HG02943 (cell line): ENCODE data around the gene THAP8.
A peak's percentile ranks its signal among the peaks of the same experiment; 100 is the strongest.
"Not testable (repeated sequence)": the region's sequence is repeated elsewhere in the genome, so short reads cannot be mapped to it uniquely, and the experiment has no call there.

Source experiments
- ATAC-seq: cut with Tn5 transposase; IDR thresholded peaks from one replicate; pipeline ENCODE4 v1.9.1; 2021; ENCODE audit warnings: mild to moderate bottlenecking, low read depth, moderate library complexity; ENCODE audit not compliant: unreplicated experiment

Gene THAP8

GRCh38 chr19:36072081-36072480 lies 18.0 kb upstream of the THAP8 start:
- no peak for ATAC-seq

GRCh38 chr19:36068810-36069499 lies 14.9 kb upstream of the THAP8 start:
- ATAC-seq = not testable (repeated sequence)

GRCh38 chr19:36067681-36068080 lies 13.6 kb upstream of the THAP8 start:
- ATAC-seq = no peak

- no peak for ATAC-seq
These were observed 10.7 kb upstream of the THAP8 start for GRCh38 chr19:36064826-36065225.

- ATAC-seq = no peak
These were observed 7.3 kb upstream of the THAP8 start for GRCh38 chr19:36061367-36061766.

- ATAC-seq = no peak
These were observed 6.3 kb upstream of the THAP8 start for GRCh38 chr19:36060430-36060829.

GRCh38 chr19:36059180-36059910 lies 5.3 kb upstream of the THAP8 start:
- ATAC-seq = no peak

- ATAC-seq = no peak
These were observed 4.5 kb upstream of the THAP8 start for GRCh38 chr19:36058481-36059179.

- ATAC-seq = peak; percentile 80
These were observed 925 bp upstream of the THAP8 start, which contains the start of gene WDR62 for GRCh38 chr19:36054733-36055686. WDR62 (plus strand) TSS chr19:36054897; CDS start chr19:36054972, 75 bp downstream.

- no peak for ATAC-seq
These were observed 2.4 kb downstream of the THAP8 start for GRCh38 chr19:36051637-36052036.

GRCh38 chr19:36051236-36051635 lies 2.8 kb downstream of the THAP8 start:
- no peak for ATAC-seq

- no peak for ATAC-seq
These were observed 4.9 kb downstream of the THAP8 start for GRCh38 chr19:36049080-36049698.

- ATAC-seq = no peak
These were observed 6.2 kb downstream of the THAP8 start for GRCh38 chr19:36047835-36048234.

GRCh38 chr19:36046443-36047050 lies 7.5 kb downstream of the THAP8 start:
- no peak for ATAC-seq

GRCh38 chr19:36043952-36044351 lies 10.1 kb downstream of the THAP8 start:
- ATAC-seq = no peak

GRCh38 chr19:36041831-36042230 lies 12.3 kb downstream of the THAP8 start:
- ATAC-seq = no peak

- not testable (repeated sequence) for ATAC-seq
These were observed 13.0 kb downstream of the THAP8 start for GRCh38 chr19:36041092-36041491.

- no peak for ATAC-seq
These were observed 13.6 kb downstream of the THAP8 start for GRCh38 chr19:36040495-36040894.
